SK-N-MC (cell line): ENCODE results near the gene GPR82.

ENCODE experiments used
- EZH2 ChIP-seq: fragments of 200-600 bp; sonication (generic); IDR thresholded peaks from one replicate; pipeline ENCODE4 v1.6.1; 2017; ENCODE audit warnings: antibody characterized with exemption
- FOXP2 ChIP-seq: optimal IDR thresholded peaks from 2 replicates; pipeline ENCODE3; 2011; ENCODE audit warnings: mild to moderate bottlenecking, moderate library complexity; ENCODE audit not compliant: insufficient read depth; ENCODE audit errors: extremely low read length, control extremely low read depth
- POLR2AphosphoS5 ChIP-seq: IDR thresholded peaks from 2 replicates; pipeline ENCODE4 v1.6.1; 2012; ENCODE audit warnings: mild to moderate bottlenecking, low read depth, low read length, borderline replicate concordance

DNA sequence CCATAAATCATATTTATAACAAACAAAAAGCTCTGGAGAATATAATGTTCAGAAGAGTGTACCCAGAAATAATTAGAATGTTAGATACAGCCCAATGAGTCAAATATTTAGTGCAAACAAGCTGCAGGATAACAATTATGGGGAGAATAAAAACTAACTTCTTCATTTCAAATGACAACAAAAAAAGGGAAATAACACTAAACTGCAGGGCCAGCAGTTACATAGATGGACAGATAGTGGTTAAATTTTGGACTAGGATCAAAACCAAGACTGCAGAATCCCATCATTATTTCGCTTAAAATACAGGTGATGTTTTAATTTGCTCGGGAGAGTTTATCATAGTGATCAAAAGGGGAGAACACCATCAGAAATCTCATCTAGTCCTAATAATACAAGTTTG is 35.8 kb upstream of the GPR82 start:
- no peak for TF ChIP-seq POLR2AphosphoS5
- TF ChIP-seq EZH2: no peak
- TF ChIP-seq FOXP2: no peak
